Measurements from ENCODE around the gene PIGC. TPM values are rescaled to one million over a fixed set of nuclear protein-coding genes. Genes with fewer than 3 reads are reported as not detected.

The PIGC gene
- total and polyA plus RNA-seq, 4 donors, result 8.6 to 18.4 (median 13.2) TPM

DNA sequence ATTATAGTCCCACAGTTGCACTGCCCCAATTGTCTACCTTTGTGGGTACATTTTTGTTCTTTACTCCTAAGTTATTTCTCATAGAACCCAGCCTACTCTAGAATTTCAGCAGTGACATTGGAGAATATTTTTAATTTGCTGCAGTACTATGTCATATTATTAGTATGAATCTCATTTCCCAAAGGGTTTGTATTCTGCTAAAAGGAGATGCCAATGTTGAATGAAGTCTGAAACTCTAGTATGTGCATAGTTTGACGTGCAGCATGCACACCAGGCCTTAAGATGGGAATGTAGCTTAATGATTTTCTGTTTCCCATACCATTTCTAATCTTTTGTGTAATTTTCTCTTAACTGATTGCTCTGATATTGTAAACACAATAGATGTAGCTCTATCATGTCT is 33.8 kb downstream of the PIGC start (continued):
- TF ChIP-seq, protein P1, sequence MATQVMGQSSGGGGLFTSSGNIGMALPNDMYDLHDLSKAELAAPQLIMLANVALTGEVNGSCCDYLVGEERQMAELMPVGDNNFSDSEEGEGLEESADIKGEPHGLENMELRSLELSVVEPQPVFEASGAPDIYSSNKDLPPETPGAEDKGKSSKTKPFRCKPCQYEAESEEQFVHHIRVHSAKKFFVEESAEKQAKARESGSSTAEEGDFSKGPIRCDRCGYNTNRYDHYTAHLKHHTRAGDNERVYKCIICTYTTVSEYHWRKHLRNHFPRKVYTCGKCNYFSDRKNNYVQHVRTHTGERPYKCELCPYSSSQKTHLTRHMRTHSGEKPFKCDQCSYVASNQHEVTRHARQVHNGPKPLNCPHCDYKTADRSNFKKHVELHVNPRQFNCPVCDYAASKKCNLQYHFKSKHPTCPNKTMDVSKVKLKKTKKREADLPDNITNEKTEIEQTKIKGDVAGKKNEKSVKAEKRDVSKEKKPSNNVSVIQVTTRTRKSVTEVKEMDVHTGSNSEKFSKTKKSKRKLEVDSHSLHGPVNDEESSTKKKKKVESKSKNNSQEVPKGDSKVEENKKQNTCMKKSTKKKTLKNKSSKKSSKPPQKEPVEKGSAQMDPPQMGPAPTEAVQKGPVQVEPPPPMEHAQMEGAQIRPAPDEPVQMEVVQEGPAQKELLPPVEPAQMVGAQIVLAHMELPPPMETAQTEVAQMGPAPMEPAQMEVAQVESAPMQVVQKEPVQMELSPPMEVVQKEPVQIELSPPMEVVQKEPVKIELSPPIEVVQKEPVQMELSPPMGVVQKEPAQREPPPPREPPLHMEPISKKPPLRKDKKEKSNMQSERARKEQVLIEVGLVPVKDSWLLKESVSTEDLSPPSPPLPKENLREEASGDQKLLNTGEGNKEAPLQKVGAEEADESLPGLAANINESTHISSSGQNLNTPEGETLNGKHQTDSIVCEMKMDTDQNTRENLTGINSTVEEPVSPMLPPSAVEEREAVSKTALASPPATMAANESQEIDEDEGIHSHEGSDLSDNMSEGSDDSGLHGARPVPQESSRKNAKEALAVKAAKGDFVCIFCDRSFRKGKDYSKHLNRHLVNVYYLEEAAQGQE (IDR thresholded peaks at IDR 0.05), result no peak
- TF ChIP-seq TAF1 (conservative IDR thresholded peaks at IDR 0.05) (no peak), EGR1 (IDR thresholded peaks at IDR 0.05; ENCODE audit: low read depth in 2 of 2) (no peak)

- H3K27ac ChIP-seq (ENCODE audit: low read depth in 1 of 2, low read length in 2 of 2), result no peak overlapping the region
- no peaks in the 10 kb centered on the region for H3K9me3 ChIP-seq (ENCODE audit: control insufficient read depth in 4 of 4, low read length in 3 of 4)
- H3K4me3 ChIP-seq (ENCODE audit: low read depth in 1 of 3, low read length in 3 of 3), result no peak overlapping the region
- H3K9ac ChIP-seq (ENCODE audit: low read depth in 1 of 2, low read length in 2 of 2), result no peak overlapping the region
- H3K4me1 ChIP-seq (ENCODE audit: control insufficient read depth in 4 of 4, insufficient read depth in 4 of 4, low read length in 3 of 4), result no peaks in the 10 kb centered on the region
- WGBS, result 87% methylated on average over 1 of the region's 1 CpG
- H3K27me3 ChIP-seq (ENCODE audit: control insufficient read depth in 4 of 4, insufficient read depth in 4 of 4, low read length in 3 of 4), result no peaks in the 10 kb centered on the region
- no peak for DNase-seq (ENCODE audit: low spot score)
- H3K36me3 ChIP-seq (ENCODE audit: control insufficient read depth in 4 of 4, insufficient read depth in 3 of 4, low read depth in 1 of 4, low read length in 3 of 4), result no peaks in the 10 kb centered on the region
- no peak for TF ChIP-seq NR2F2 (IDR thresholded peaks at IDR 0.05)
- TF ChIP-seq FOXA1 (IDR thresholded peaks at IDR 0.05), result no peak
- no peak for TF ChIP-seq JUND (IDR thresholded peaks at IDR 0.05)
- TF ChIP-seq, protein P1 (IDR thresholded peaks at IDR 0.05), result no peak
Measured at GRCh38 chr1:172408958-172409357, 34.9 kb downstream of the PIGC start.

- Histone ChIP-seq H3K36me3 (ENCODE audit: control insufficient read depth in 4 of 4, insufficient read depth in 3 of 4, low read depth in 1 of 4, low read length in 3 of 4) (no peaks in the 10 kb centered on the region), H3K9ac (ENCODE audit: low read depth in 1 of 2, low read length in 2 of 2) (no peak overlapping the region), H3K9me3 (ENCODE audit: control insufficient read depth in 4 of 4, low read length in 3 of 4) (no peaks in the 10 kb centered on the region), H3K4me3 (ENCODE audit: low read depth in 1 of 3, low read length in 3 of 3) (no peak overlapping the region), H3K4me1 (ENCODE audit: control insufficient read depth in 4 of 4, insufficient read depth in 4 of 4, low read length in 3 of 4) (no peaks in the 10 kb centered on the region), H3K27me3 (ENCODE audit: control insufficient read depth in 4 of 4, insufficient read depth in 4 of 4, low read length in 3 of 4) (no peaks in the 10 kb centered on the region), H3K27ac (ENCODE audit: low read depth in 1 of 2, low read length in 2 of 2) (no peak overlapping the region)
- TF ChIP-seq TAF1 (conservative IDR thresholded peaks at IDR 0.05) (no peak), FOXA2 (IDR thresholded peaks at IDR 0.05) (no peak), JUND (IDR thresholded peaks at IDR 0.05) (no peak), HNF4A (conservative IDR thresholded peaks at IDR 0.05) (no peak), SP1 (IDR thresholded peaks at IDR 0.05) (no peak), YY1 (IDR thresholded peaks at IDR 0.05) (no peak), RAD21 (IDR thresholded peaks at IDR 0.05) (no peak)
- TF ChIP-seq, protein P1 (IDR thresholded peaks at IDR 0.05), result no peak
- TF ChIP-seq, protein P2, sequence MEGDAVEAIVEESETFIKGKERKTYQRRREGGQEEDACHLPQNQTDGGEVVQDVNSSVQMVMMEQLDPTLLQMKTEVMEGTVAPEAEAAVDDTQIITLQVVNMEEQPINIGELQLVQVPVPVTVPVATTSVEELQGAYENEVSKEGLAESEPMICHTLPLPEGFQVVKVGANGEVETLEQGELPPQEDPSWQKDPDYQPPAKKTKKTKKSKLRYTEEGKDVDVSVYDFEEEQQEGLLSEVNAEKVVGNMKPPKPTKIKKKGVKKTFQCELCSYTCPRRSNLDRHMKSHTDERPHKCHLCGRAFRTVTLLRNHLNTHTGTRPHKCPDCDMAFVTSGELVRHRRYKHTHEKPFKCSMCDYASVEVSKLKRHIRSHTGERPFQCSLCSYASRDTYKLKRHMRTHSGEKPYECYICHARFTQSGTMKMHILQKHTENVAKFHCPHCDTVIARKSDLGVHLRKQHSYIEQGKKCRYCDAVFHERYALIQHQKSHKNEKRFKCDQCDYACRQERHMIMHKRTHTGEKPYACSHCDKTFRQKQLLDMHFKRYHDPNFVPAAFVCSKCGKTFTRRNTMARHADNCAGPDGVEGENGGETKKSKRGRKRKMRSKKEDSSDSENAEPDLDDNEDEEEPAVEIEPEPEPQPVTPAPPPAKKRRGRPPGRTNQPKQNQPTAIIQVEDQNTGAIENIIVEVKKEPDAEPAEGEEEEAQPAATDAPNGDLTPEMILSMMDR (IDR thresholded peaks at IDR 0.05; ENCODE audit: low read depth, low read length, missing input control), result no peak
- DNase-seq (ENCODE audit: low spot score), result no peak
- 95% methylated on average over 1 of the region's 1 CpG for WGBS
Measured at GRCh38 chr1:172406968-172407367, 36.9 kb downstream of the PIGC start.

Measured in liver (tissue), 9 donors.